ENCODE data around the gene PHLDA2. TPM values are rescaled to one million over a fixed set of nuclear protein-coding genes. Genes with fewer than 3 reads are reported as not detected.

The PHLDA2 gene
- total and polyA plus RNA-seq, 9 of the 15 experiments (the other 6 are each of a cell fraction or from before 2014, with no cell fraction given): 0.43 to 42.4 (median 4.7) TPM

GRCh38 chr11:2881076-2881980 lies 47.9 kb downstream of the PHLDA2 start:
- Histone ChIP-seq H3K9ac (ENCODE audit: insufficient read depth in 1 of 2, low read depth in 2 of 2, low read length in 2 of 2) (no peak overlapping the region; a peak in 1 of 4 replicates), H3K9me1 (ENCODE audit: control insufficient read depth, insufficient read depth, low read length) (no peaks in the 10 kb centered on the region), H3K4me3 (no peak overlapping the region), H3K36me3 (ENCODE audit: control insufficient read depth, insufficient read depth, low read length) (no peaks in the 10 kb centered on the region), H3K27me3 (ENCODE audit: control insufficient read depth in 2 of 2, insufficient read depth in 2 of 2, low read length in 2 of 2) (0 out of 5 replicates have a peak, but pooled peaks cover 0 to 12% of the 10 kb centered on the region in 2 experiments), H3K27ac (ENCODE audit: extremely low read depth, low read depth, low read length) (no peak overlapping the region), H3K4me2 (ENCODE audit: insufficient read depth, low read length) (no peak overlapping the region), H4K20me1 (replicated peaks; ENCODE audit: control insufficient read depth, insufficient read depth, low read length) (no peaks in the 10 kb centered on the region), H2AFZ (ENCODE audit: low read depth, low read length) (no peak overlapping the region), H3K79me2 (ENCODE audit: control insufficient read depth, insufficient read depth, low read length) (no peaks in the 10 kb centered on the region), H3K9me3 (replicated peaks; ENCODE audit: control insufficient read depth, insufficient read depth, low read depth, low read length) (peaks cover 6% of the 10 kb centered on the region), H3K4me1 (replicated peaks in 1 of 2; ENCODE audit: control insufficient read depth in 2 of 2, insufficient read depth in 2 of 2, low read length in 2 of 2) (peaks cover 8 to 47% of the 10 kb centered on the region in 2 experiments; a peak in 4 of 5 replicates)
- ChIA-PET POLR2A (interaction anchor here (0.6 to 1.1 kb wide), 3 partner anchors 13 to 182 kb away, joined by 3 to 5 read pairs (median 4); partner anchors contain the start of gene KCNQ1OT1), CTCF (ENCODE audit: low intra/inter-chr PET ratio) (interaction anchor here (0.7 kb wide), 1 partner anchor 98 kb away, joined by 3 read pairs; no protein-coding TSS in a partner anchor)
- in situ Hi-C loops (cut with MboI) (no loop called here), intact Hi-C loops (cut with micrococcal nuclease) (loop anchor here (10.0 kb wide), 1 partner anchor 317 kb away; no protein-coding TSS in a partner anchor)
- DNase-seq (ENCODE audit: extremely low read depth in 1 of 4, low spot score in 3 of 4) (no peak), FAIRE-seq (no peak), ATAC-seq (no peak)
- no TSS peak for BruUV-seq (replicated peaks)
- 41% methylated on average over 19 of the region's 19 CpGs for WGBS (ENCODE audit: insufficient coverage, low coverage, missing lambda C conversion rate)
- no peak for TF ChIP-seq ETV1 (tag; conservative IDR thresholded peaks at IDR 0.05; ENCODE audit: low read depth)
- TF ChIP-seq, protein P1, sequence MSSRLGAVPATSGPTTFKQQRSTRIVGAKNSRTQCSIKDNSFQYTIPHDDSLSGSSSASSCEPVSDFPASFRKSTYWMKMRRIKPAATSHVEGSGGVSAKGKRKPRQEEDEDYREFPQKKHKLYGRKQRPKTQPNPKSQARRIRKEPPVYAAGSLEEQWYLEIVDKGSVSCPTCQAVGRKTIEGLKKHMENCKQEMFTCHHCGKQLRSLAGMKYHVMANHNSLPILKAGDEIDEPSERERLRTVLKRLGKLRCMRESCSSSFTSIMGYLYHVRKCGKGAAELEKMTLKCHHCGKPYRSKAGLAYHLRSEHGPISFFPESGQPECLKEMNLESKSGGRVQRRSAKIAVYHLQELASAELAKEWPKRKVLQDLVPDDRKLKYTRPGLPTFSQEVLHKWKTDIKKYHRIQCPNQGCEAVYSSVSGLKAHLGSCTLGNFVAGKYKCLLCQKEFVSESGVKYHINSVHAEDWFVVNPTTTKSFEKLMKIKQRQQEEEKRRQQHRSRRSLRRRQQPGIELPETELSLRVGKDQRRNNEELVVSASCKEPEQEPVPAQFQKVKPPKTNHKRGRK (tag; IDR thresholded peaks at IDR 0.05): no peak
- TF ChIP-seq ZNF217 (CRISPR knock-in tag; IDR thresholded peaks at IDR 0.05): no peak
- TF ChIP-seq FOXA1 (IDR thresholded peaks at IDR 0.05; ENCODE audit: borderline replicate concordance): no peak
- no peak for TF ChIP-seq ZFP36 (IDR thresholded peaks at IDR 0.05; ENCODE audit: low read depth, low read length, partially characterized antibody)
- TF ChIP-seq, protein P2, sequence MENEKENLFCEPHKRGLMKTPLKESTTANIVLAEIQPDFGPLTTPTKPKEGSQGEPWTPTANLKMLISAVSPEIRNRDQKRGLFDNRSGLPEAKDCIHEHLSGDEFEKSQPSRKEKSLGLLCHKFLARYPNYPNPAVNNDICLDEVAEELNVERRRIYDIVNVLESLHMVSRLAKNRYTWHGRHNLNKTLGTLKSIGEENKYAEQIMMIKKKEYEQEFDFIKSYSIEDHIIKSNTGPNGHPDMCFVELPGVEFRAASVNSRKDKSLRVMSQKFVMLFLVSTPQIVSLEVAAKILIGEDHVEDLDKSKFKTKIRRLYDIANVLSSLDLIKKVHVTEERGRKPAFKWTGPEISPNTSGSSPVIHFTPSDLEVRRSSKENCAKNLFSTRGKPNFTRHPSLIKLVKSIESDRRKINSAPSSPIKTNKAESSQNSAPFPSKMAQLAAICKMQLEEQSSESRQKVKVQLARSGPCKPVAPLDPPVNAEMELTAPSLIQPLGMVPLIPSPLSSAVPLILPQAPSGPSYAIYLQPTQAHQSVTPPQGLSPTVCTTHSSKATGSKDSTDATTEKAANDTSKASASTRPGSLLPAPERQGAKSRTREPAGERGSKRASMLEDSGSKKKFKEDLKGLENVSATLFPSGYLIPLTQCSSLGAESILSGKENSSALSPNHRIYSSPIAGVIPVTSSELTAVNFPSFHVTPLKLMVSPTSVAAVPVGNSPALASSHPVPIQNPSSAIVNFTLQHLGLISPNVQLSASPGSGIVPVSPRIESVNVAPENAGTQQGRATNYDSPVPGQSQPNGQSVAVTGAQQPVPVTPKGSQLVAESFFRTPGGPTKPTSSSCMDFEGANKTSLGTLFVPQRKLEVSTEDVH (IDR thresholded peaks at IDR 0.05; ENCODE audit: low read depth, partially characterized antibody): no peak
- no peak for TF ChIP-seq BRD9 (IDR thresholded peaks at IDR 0.05; ENCODE audit: low read depth, partially characterized antibody)
- no peak for TF ChIP-seq ESRRB (CRISPR knock-in tag; IDR thresholded peaks at IDR 0.05; ENCODE audit: borderline replicate concordance)
- no peak for TF ChIP-seq NCOA1 (IDR thresholded peaks at IDR 0.05; ENCODE audit: low read depth)
- no peak for TF ChIP-seq ELF4 (CRISPR knock-in tag; IDR thresholded peaks at IDR 0.05)
- no peak for TF ChIP-seq TOE1 (IDR thresholded peaks at IDR 0.05; ENCODE audit: borderline replicate concordance)
- no peak for TF ChIP-seq TOE1 (CRISPR knock-in tag; IDR thresholded peaks at IDR 0.05; ENCODE audit: borderline replicate concordance, low read depth)

All from K562 (cell line).